Endothelial cell of umbilical vein (primary cell): ENCODE data around the gene MAPKAP1. TPM values are rescaled to one million over a fixed set of nuclear protein-coding genes. Genes with fewer than 3 reads are reported as not detected.

ENCODE experiments used
- BruUV-seq: library from RNA; stranded (reverse); fragments of 400-500 nt; replicated peaks from 2 replicates; lab custom pipeline; 2021; lab: Mats Ljungman, UMichigan
- CTCF ChIA-PET: fragments of 300-600, 350-600 bp; sonication (Branson Sonifier 250); formaldehyde crosslinking; loops from one replicate; lab custom pipeline; 2021; ENCODE audit warnings: antibody characterized with exemption, inconsistent platforms; lab: Charles Lee
- POLR2A ChIA-PET: fragments of 300-600, 350-600 bp; sonication (Branson Sonifier 250); formaldehyde crosslinking; loops from one replicate; lab custom pipeline; 2021; ENCODE audit warnings: antibody characterized with exemption, inconsistent platforms; lab: Charles Lee
- DNase-seq: peaks from one replicate; pipeline ENCODE4 v3.0.0-alpha.2; 2011; ENCODE audit warnings: low read depth, low spot score
- FAIRE-seq: peaks from 2 replicates; lab custom pipeline; 2011; peaks lifted over from hg19 to GRCh38; lab: Jason Lieb, UNC
- H2AFZ ChIP-seq: 2 replicates; pipeline ENCODE4 v1.6.0; 2012; ENCODE audit warnings: low read depth, low read length, control low read depth, inconsistent platforms
- H3K27ac ChIP-seq: 2 replicates; pipeline ENCODE4 v1.5.1; 2011; ENCODE audit warnings: low read depth, mild to moderate bottlenecking, control low read depth, low read length, moderate library complexity; ENCODE audit not compliant: insufficient read depth
- H3K27me3 ChIP-seq, 2 experiments: 2 replicates each; pipeline versions ENCODE4 v1.6.0 to v1.6.1; 2011; ENCODE audit warnings: low read length in 2 of 2, mixed read lengths in 1 of 2; ENCODE audit not compliant: control insufficient read depth in 2 of 2, insufficient read depth in 2 of 2
- H3K36me3 ChIP-seq, 2 experiments: 2 replicates in 1 of 2; 3 replicates in 1 of 2; pipeline ENCODE4 v1.5.1; 2011; ENCODE audit warnings: low read length in 2 of 2, mild to moderate bottlenecking in 1 of 2, moderate library complexity in 1 of 2; ENCODE audit not compliant: control insufficient read depth in 2 of 2, insufficient read depth in 2 of 2; ENCODE audit errors: extremely low read depth in 1 of 2
- H3K4me1 ChIP-seq: 3 replicates; pipeline ENCODE4 v1.5.1; 2011; ENCODE audit warnings: mild to moderate bottlenecking, low read length; ENCODE audit not compliant: control insufficient read depth, insufficient read depth; ENCODE audit errors: extremely low read depth
- H3K4me2 ChIP-seq: 2 replicates; pipeline ENCODE4 v1.6.1; 2011; ENCODE audit warnings: low read length, control low read depth, mixed read lengths; ENCODE audit not compliant: insufficient read depth
- H3K4me3 ChIP-seq, 3 experiments: fragments of 200-600 bp in 1 of 3; sonication (generic), shearing (Covaris generic) in 1 of 3; replicated peaks in 1 of 3; 2 replicates each; pipeline ENCODE4 v1.5.1; 2011 to 2016; ENCODE audit warnings: control low read depth in 3 of 3, low read length in 3 of 3, mild to moderate bottlenecking in 2 of 3, inconsistent platforms in 1 of 3, low read depth in 1 of 3, moderate library complexity in 1 of 3; ENCODE audit not compliant: insufficient read depth in 1 of 3
- H3K79me2 ChIP-seq: 2 replicates; pipeline ENCODE4 v1.6.0; 2012; ENCODE audit warnings: low read length, inconsistent platforms; ENCODE audit not compliant: control insufficient read depth, insufficient read depth
- H3K9ac ChIP-seq: replicated peaks from 2 replicates; pipeline ENCODE3; 2011; ENCODE audit warnings: low read length, control low read depth; ENCODE audit not compliant: insufficient read depth; ENCODE audit errors: extremely low read depth
- H3K9me1 ChIP-seq: replicated peaks from 3 replicates; pipeline ENCODE4 v1.6.0; 2011; ENCODE audit warnings: mild to moderate bottlenecking, low read length; ENCODE audit not compliant: control insufficient read depth, insufficient read depth; ENCODE audit errors: extremely low read depth
- H3K9me3 ChIP-seq: replicated peaks from 2 replicates; pipeline ENCODE4 v1.5.1; 2012; ENCODE audit warnings: low read length, inconsistent platforms; ENCODE audit not compliant: control insufficient read depth, insufficient read depth
- H4K20me1 ChIP-seq: replicated peaks from 2 replicates; pipeline ENCODE3; 2011; ENCODE audit warnings: mild to moderate bottlenecking, low read length; ENCODE audit not compliant: control insufficient read depth, insufficient read depth; ENCODE audit errors: extremely low read depth
- EZH2 ChIP-seq: IDR thresholded peaks from 2 replicates; pipeline ENCODE4 v1.6.1; 2012; ENCODE audit warnings: borderline replicate concordance, low read depth, mild to moderate bottlenecking, moderate library complexity, low read length, inconsistent platforms; ENCODE audit not compliant: severe bottlenecking
- FOS ChIP-seq: IDR thresholded peaks from 2 replicates; pipeline ENCODE4 v1.6.1; 2011; ENCODE audit warnings: mild to moderate bottlenecking, low read length, moderate library complexity, borderline replicate concordance; ENCODE audit not compliant: insufficient read depth
- GATA2 ChIP-seq: IDR thresholded peaks from 2 replicates; pipeline ENCODE4 v1.7.0; 2011; ENCODE audit warnings: low read depth, mild to moderate bottlenecking, moderate library complexity, mixed read lengths, low read length; ENCODE audit not compliant: insufficient read length, insufficient read depth
- JUN ChIP-seq: IDR thresholded peaks from 2 replicates; pipeline ENCODE4 v1.6.1; 2011; ENCODE audit warnings: borderline replicate concordance, low read depth; ENCODE audit not compliant: insufficient read length, insufficient read depth
- MYC ChIP-seq: IDR thresholded peaks from one replicate; pipeline ENCODE4 v1.6.1; 2011; ENCODE audit warnings: mild to moderate bottlenecking, low read depth, low read length
- POLR2A ChIP-seq: IDR thresholded peaks from 2 replicates; pipeline ENCODE4 v1.6.1; 2012; ENCODE audit warnings: low read depth, mild to moderate bottlenecking, control low read depth, low read length
- POLR2AphosphoS5 ChIP-seq: IDR thresholded peaks from 2 replicates; pipeline ENCODE4 v1.6.1; 2012; ENCODE audit warnings: low read depth, mild to moderate bottlenecking, control low read depth, low read length, moderate library complexity; ENCODE audit not compliant: insufficient read depth
- dilution Hi-C: fragments of 300-500 bp; cut with MboI; formaldehyde crosslinking; loops from one replicate; pipeline ENCODE4 v1.15.0; 2019; ENCODE audit warnings: low sequenced_read_pairs; ENCODE audit not compliant: extremely low pct_ligation_motif_present
- intact Hi-C: fragments of 100-400 bp; cut with micrococcal nuclease; formaldehyde crosslinking; loops from one replicate; pipeline ENCODE4 v1.10.0; 2022
- polyA plus RNA-seq, 4 experiments: library from polyadenylated mRNA; depleted of rRNA in 3 of 4; stranded (reverse) in 3 of 4; unstranded in 1 of 4; fragments of >200 nt; gene quantifications; 2 replicates each; pipeline versions ENCODE4 v1.2.1 to v1.2.3, GENCODE V29; 2011 to 2012; ENCODE audit warnings: missing spikeins in 1 of 4
- total RNA-seq: library from RNA; stranded (reverse); gene quantifications from 2 replicates; pipeline ENCODE4 v1.2.3, GENCODE V29; 2021
- TF ChIP-seq, protein P1 (sequence below): IDR thresholded peaks from 2 replicates; pipeline ENCODE4 v1.6.1; 2011; ENCODE audit not compliant: insufficient read depth, insufficient read length
- TF ChIP-seq, protein P2 (sequence below), 2 donors: IDR thresholded peaks; 1 replicate in 1 of 2; 2 replicates in 1 of 2; pipeline ENCODE4 v1.5.1; 2011; ENCODE audit warnings: low read length in 2 of 2, mild to moderate bottlenecking in 2 of 2, moderate library complexity in 2 of 2, control low read depth in 1 of 2, inconsistent platforms in 1 of 2, low read depth in 1 of 2; ENCODE audit not compliant: insufficient read depth in 1 of 2; ENCODE audit errors: extremely low read depth in 1 of 2

MAPKAP1 gene
- total and polyA plus RNA-seq, 2 donors (not counting 3 experiments of a cell fraction or from before 2014, with no cell fraction given) = 61.9 to 99.1 TPM

DNA sequence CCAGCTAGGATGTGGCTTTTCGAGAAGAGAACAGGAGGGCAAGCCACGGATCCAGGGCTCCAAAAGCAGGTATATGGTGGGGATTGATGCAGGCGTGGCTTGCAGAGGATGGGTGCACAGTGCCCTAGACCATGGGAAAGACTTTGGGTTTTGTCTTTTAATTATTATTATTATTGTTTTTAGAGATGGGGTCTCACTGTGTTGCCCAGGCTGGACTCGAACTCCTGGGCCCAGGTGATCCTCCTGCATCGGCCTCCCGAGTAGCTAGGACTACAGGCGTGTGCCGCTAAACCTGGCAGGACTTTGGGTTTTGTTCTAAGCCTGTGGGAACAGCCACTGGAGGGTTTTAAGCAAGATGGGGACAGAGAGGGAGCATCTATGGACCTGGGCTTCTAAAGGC, 293.4 kb downstream of the MAPKAP1 start:
- H2AFZ ChIP-seq = no peak overlapping the region
- dilution Hi-C loops (no loop called here), intact Hi-C loops (no loop called here)
- no peaks in the 10 kb centered on the region for H3K79me2 ChIP-seq
- FAIRE-seq (no peak), DNase-seq (no peak)
- H4K20me1 ChIP-seq = no peaks in the 10 kb centered on the region
- no peak overlapping the region for H3K9ac ChIP-seq
- no peak overlapping the region for H3K27ac ChIP-seq
- no peak for TF ChIP-seq POLR2A
- no peak for TF ChIP-seq POLR2AphosphoS5
- no peaks in the 10 kb centered on the region for H3K36me3 ChIP-seq
- H3K27me3 ChIP-seq = no peaks in the 10 kb centered on the region
- no peaks in the 10 kb centered on the region for H3K9me1 ChIP-seq
- H3K4me3 ChIP-seq = no peak overlapping the region
- CTCF ChIA-PET = interaction anchor here (1.4 kb wide), 1 partner anchor 145 kb away, joined by 3 read pairs; no protein-coding TSS in a partner anchor
- H3K4me2 ChIP-seq = no peak overlapping the region
- H3K9me3 ChIP-seq = no peaks in the 10 kb centered on the region
- no peaks in the 10 kb centered on the region for H3K4me1 ChIP-seq
- no TSS peak for BruUV-seq
- POLR2A ChIA-PET = no interaction called here

DNA sequence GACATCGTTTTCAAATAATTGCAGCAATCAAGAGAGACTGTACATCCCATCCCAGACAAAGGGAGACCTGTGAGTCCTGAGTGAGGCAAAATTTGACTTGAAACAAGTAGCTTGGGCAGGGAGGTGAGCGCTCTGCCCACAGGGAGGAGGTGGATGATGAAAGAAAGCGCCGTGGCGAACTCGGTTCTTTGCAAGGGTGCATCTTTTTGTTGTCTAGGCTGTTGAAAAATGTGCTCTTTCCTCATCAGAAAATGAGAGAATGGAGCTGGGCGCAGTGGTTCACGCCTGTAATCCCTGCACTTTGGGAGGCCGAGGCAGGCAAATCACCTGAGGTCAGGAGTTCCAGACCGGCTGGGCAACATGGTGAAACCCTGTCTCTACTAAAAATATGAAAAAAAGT, 294.8 kb downstream of the MAPKAP1 start:
- no peaks in the 10 kb centered on the region for H3K9me3 ChIP-seq
- H3K4me2 ChIP-seq = no peak overlapping the region
- intact Hi-C loops = no loop called here
- H3K27ac ChIP-seq = no peak overlapping the region
- DNase-seq = no peak
- H3K9me1 ChIP-seq = no peaks in the 10 kb centered on the region
- H3K4me1 ChIP-seq = peaks cover 3% of the 10 kb centered on the region
- no peak overlapping the region for H2AFZ ChIP-seq
- H3K9ac ChIP-seq = no peak overlapping the region
- TF ChIP-seq FOS (no peak), GATA2 (no peak), MYC (no peak), POLR2A (no peak), POLR2AphosphoS5 (no peak), JUN (no peak), EZH2 (no peak)
- TF ChIP-seq, protein P1, sequence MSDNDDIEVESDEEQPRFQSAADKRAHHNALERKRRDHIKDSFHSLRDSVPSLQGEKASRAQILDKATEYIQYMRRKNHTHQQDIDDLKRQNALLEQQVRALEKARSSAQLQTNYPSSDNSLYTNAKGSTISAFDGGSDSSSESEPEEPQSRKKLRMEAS = no peak
- TF ChIP-seq, protein P2, sequence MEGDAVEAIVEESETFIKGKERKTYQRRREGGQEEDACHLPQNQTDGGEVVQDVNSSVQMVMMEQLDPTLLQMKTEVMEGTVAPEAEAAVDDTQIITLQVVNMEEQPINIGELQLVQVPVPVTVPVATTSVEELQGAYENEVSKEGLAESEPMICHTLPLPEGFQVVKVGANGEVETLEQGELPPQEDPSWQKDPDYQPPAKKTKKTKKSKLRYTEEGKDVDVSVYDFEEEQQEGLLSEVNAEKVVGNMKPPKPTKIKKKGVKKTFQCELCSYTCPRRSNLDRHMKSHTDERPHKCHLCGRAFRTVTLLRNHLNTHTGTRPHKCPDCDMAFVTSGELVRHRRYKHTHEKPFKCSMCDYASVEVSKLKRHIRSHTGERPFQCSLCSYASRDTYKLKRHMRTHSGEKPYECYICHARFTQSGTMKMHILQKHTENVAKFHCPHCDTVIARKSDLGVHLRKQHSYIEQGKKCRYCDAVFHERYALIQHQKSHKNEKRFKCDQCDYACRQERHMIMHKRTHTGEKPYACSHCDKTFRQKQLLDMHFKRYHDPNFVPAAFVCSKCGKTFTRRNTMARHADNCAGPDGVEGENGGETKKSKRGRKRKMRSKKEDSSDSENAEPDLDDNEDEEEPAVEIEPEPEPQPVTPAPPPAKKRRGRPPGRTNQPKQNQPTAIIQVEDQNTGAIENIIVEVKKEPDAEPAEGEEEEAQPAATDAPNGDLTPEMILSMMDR (IDR thresholded peaks at IDR 0.05; ENCODE audit: extremely low read depth in 1 of 2, insufficient read depth in 1 of 2, low read depth in 1 of 2, low read length in 2 of 2) = no peak
- dilution Hi-C loops = no loop called here
- H3K27me3 ChIP-seq = no peaks in the 10 kb centered on the region
- FAIRE-seq = no peak
- no TSS peak for BruUV-seq
- H3K36me3 ChIP-seq = no peaks in the 10 kb centered on the region
- CTCF ChIA-PET = interaction anchor here (1.0 to 2.3 kb wide), 4 partner anchors 9 to 1087 kb away, joined by 3 to 4 read pairs (median 4); no protein-coding TSS in a partner anchor
- H4K20me1 ChIP-seq = no peaks in the 10 kb centered on the region
- POLR2A ChIA-PET = no interaction called here
- no peak overlapping the region for H3K4me3 ChIP-seq
- no peaks in the 10 kb centered on the region for H3K79me2 ChIP-seq
